IPS-20b (cell line): Measurements from ENCODE around the gene GOLGA6L6.
"Not testable (repeated sequence)": the region's sequence is repeated elsewhere in the genome, so short reads cannot be mapped to it uniquely, and the experiment has no call there.

Experiments used
- H3K27ac ChIP-seq: one replicate; pipeline ENCODE4 v1.5.1; 2013; ENCODE audit warnings: low read length
- H3K27me3 ChIP-seq: 2 replicates; pipeline ENCODE4 v1.6.1; 2013; ENCODE audit warnings: mild to moderate bottlenecking, low read length, inconsistent platforms; ENCODE audit not compliant: insufficient read depth
- H3K36me3 ChIP-seq: 2 replicates; pipeline ENCODE4 v1.6.1; 2013; ENCODE audit warnings: low read depth, mild to moderate bottlenecking, inconsistent platforms, low read length, moderate library complexity; ENCODE audit not compliant: insufficient read depth
- H3K4me1 ChIP-seq: 2 replicates; pipeline ENCODE4 v1.6.1; 2013; ENCODE audit warnings: mild to moderate bottlenecking, control low read depth, inconsistent platforms, low read length, moderate library complexity; ENCODE audit not compliant: insufficient read depth
- H3K4me3 ChIP-seq: 2 replicates; pipeline ENCODE4 v1.5.1; 2013; ENCODE audit warnings: mild to moderate bottlenecking, low read length, inconsistent platforms
- H3K9ac ChIP-seq: 2 replicates; pipeline ENCODE4 v1.6.1; 2013; ENCODE audit warnings: low read depth, mild to moderate bottlenecking, inconsistent platforms, low read length, moderate library complexity
- H3K9me3 ChIP-seq: 2 replicates; pipeline ENCODE4 v1.6.1; 2013; ENCODE audit warnings: mild to moderate bottlenecking, low read depth, low read length, inconsistent platforms; ENCODE audit not compliant: insufficient read depth

GOLGA6L6 gene

GRCh38 chr15:20541700-20542099 lies at the start of gene GOLGA6L6:
GOLGA6L6 (minus strand) TSS chr15:20541800; CDS start chr15:20541709, 91 bp downstream.
- not testable (repeated sequence) for H3K4me3 ChIP-seq, H3K36me3 ChIP-seq, H3K27ac ChIP-seq, H3K9ac ChIP-seq, H3K4me1 ChIP-seq, H3K27me3 ChIP-seq, H3K9me3 ChIP-seq

DNA sequence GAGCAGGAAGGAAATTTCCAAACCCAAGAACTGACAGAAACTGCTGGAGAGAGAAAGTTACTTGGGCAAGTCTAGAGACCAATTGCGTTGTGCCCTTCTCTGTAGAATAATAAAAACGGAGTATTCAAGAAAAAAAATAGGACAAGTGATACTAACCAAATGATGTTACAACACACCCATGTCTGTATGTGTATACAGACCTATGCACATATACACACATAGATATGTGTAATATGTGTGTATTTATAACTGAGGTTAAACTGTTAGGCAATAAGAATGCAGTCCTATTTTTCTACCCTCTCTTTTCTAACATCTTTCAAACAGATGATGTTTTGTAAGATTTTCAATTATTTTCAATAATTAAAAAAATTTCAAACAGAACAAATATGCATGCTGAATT lies 48.5 kb upstream of the GOLGA6L6 start:
- not testable (repeated sequence) for H3K9me3 ChIP-seq, H3K36me3 ChIP-seq, H3K27me3 ChIP-seq, H3K9ac ChIP-seq, H3K4me1 ChIP-seq, H3K27ac ChIP-seq, H3K4me3 ChIP-seq

DNA sequence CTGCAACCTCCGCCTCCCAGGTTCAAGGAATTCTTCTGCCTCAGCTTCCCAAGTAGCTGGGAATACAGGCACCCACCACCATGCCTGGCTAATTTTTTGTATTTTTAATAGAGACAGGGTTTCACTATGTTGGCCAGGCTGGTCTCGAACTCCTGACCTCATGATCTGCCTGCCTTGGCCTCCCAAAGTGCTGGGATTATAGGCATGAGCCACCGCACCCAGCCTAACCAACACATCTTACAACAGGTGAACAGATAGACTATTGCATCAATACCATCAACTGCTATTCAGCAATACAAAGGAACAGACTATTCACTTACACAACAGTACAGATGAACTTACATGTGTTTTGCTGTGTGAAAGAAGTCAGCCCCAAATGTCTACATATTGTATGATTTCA lies 45.2 kb upstream of the GOLGA6L6 start:
- not testable (repeated sequence) for H3K4me3 ChIP-seq, H3K27me3 ChIP-seq, H3K27ac ChIP-seq, H3K4me1 ChIP-seq, H3K9me3 ChIP-seq, H3K36me3 ChIP-seq, H3K9ac ChIP-seq

DNA sequence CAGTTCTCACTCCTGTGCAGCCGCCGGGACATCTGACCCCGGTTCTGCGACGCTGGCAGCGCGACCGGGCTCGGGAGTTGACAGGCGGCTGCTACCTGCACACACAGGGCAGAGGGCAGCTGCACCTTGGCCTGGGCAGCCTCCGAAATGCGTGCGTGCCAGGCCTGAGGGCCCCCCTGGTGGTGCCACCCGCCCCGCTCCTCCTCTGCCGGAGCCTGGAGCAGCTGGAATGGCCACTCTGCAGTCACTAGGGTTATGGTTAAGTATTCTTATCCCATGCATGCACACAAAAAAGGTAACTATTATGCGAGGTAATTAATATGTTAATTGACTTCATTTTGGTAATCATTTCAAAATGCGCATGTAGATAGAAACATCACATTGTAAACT lies 41.1 kb upstream of the GOLGA6L6 start:
- not testable (repeated sequence) for H3K4me3 ChIP-seq, H3K36me3 ChIP-seq, H3K9ac ChIP-seq, H3K27ac ChIP-seq, H3K4me1 ChIP-seq, H3K9me3 ChIP-seq, H3K27me3 ChIP-seq

GRCh38 chr15:20582109-20582725 lies 40.6 kb upstream of the GOLGA6L6 start:
- H3K4me3 ChIP-seq, H3K9ac ChIP-seq, H3K36me3 ChIP-seq, H3K27ac ChIP-seq, H3K9me3 ChIP-seq, H3K27me3 ChIP-seq, H3K4me1 ChIP-seq: not testable (repeated sequence)

- H3K9ac ChIP-seq, H3K36me3 ChIP-seq, H3K27me3 ChIP-seq, H3K9me3 ChIP-seq, H3K4me3 ChIP-seq, H3K27ac ChIP-seq, H3K4me1 ChIP-seq: not testable (repeated sequence)
These were observed 39.9 kb upstream of the GOLGA6L6 start for GRCh38 chr15:20581261-20582108.

- H3K9ac ChIP-seq, H3K36me3 ChIP-seq, H3K27me3 ChIP-seq, H3K4me1 ChIP-seq, H3K9me3 ChIP-seq, H3K4me3 ChIP-seq, H3K27ac ChIP-seq: not testable (repeated sequence)
These were observed 38.1 kb upstream of the GOLGA6L6 start for GRCh38 chr15:20579662-20580061.

GRCh38 chr15:20551289-20551688 lies 9.7 kb upstream of the GOLGA6L6 start:
- H3K27me3 ChIP-seq, H3K4me3 ChIP-seq, H3K27ac ChIP-seq, H3K9ac ChIP-seq, H3K36me3 ChIP-seq, H3K4me1 ChIP-seq, H3K9me3 ChIP-seq: not testable (repeated sequence)

- not testable (repeated sequence) for H3K36me3 ChIP-seq, H3K27ac ChIP-seq, H3K4me3 ChIP-seq, H3K4me1 ChIP-seq, H3K9me3 ChIP-seq, H3K9ac ChIP-seq, H3K27me3 ChIP-seq
These were observed 35.5 kb downstream of the GOLGA6L6 start for GRCh38 chr15:20505926-20506658.

DNA sequence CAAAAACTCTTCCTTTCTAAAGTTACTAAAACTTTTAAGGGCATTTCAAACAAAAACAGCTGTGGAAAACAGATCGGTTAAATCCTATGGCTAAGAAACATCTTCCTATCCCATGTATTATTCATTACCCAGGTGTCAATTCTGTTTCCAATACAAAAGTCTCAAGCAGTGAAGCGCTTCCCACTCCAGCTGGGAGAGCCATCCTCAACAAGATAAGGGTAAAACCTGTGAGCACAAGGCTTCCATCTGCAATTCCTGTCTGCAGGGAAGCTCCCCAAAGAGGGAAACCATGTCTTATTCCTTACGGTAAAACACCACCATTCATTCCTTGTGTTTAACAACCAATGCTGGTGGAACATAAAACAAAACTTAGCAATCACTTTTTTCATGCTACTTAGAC lies 38.8 kb downstream of the GOLGA6L6 start:
- not testable (repeated sequence) for H3K9me3 ChIP-seq, H3K9ac ChIP-seq, H3K4me1 ChIP-seq, H3K4me3 ChIP-seq, H3K27me3 ChIP-seq, H3K36me3 ChIP-seq, H3K27ac ChIP-seq

- not testable (repeated sequence) for H3K27ac ChIP-seq, H3K36me3 ChIP-seq, H3K9me3 ChIP-seq, H3K9ac ChIP-seq, H3K4me3 ChIP-seq, H3K27me3 ChIP-seq, H3K4me1 ChIP-seq
These were observed 39.9 kb downstream of the GOLGA6L6 start for GRCh38 chr15:20501512-20502222.
